GM18909 (cell line): ENCODE results near the gene ANK3.

Experiments used
- ATAC-seq: cut with Tn5 transposase; IDR thresholded peaks from one replicate; pipeline ENCODE4 v1.9.1; 2021; ENCODE audit warnings: mild to moderate bottlenecking; ENCODE audit not compliant: unreplicated experiment, poor library complexity

ANK3 gene

GRCh38 chr10:60382946-60383681, 6.6 kb downstream of the ANK3 start:
- no peak for ATAC-seq

GRCh38 chr10:60380781-60381180, 8.9 kb downstream of the ANK3 start:
- ATAC-seq = no peak

- no peak for ATAC-seq
Observed at GRCh38 chr10:60377955-60378354, 11.7 kb downstream of the ANK3 start.

- ATAC-seq = no peak
Observed at GRCh38 chr10:60377042-60377352, 12.7 kb downstream of the ANK3 start.

- ATAC-seq = no peak
Observed at GRCh38 chr10:60376221-60377041, 13.2 kb downstream of the ANK3 start.

GRCh38 chr10:60375293-60376004, 14.2 kb downstream of the ANK3 start:
- ATAC-seq = no peak

- ATAC-seq = no peak
Observed at GRCh38 chr10:60374836-60375235, 14.8 kb downstream of the ANK3 start.

GRCh38 chr10:60372436-60372835, 17.2 kb downstream of the ANK3 start:
- no peak for ATAC-seq

GRCh38 chr10:60369547-60369930, 20.1 kb downstream of the ANK3 start:
- ATAC-seq = no peak

GRCh38 chr10:60368875-60369546, 20.7 kb downstream of the ANK3 start:
- no peak for ATAC-seq

GRCh38 chr10:60367901-60368300, 21.8 kb downstream of the ANK3 start:
- no peak for ATAC-seq

- ATAC-seq = no peak
Observed at GRCh38 chr10:60367431-60367830, 22.2 kb downstream of the ANK3 start.

- no peak for ATAC-seq
Observed at GRCh38 chr10:60367024-60367423, 22.7 kb downstream of the ANK3 start.

- ATAC-seq = no peak
Observed at GRCh38 chr10:60363187-60363586, 26.5 kb downstream of the ANK3 start.

GRCh38 chr10:60362461-60362860, 27.2 kb downstream of the ANK3 start:
- no peak for ATAC-seq

GRCh38 chr10:60359066-60359465, 30.6 kb downstream of the ANK3 start:
- ATAC-seq = no peak

- peak; percentile 95 for ATAC-seq
Observed at GRCh38 chr10:60358282-60358681, 31.4 kb downstream of the ANK3 start.

- ATAC-seq = no peak
Observed at GRCh38 chr10:60353519-60354258, 36.0 kb downstream of the ANK3 start.

GRCh38 chr10:60352105-60352504, 37.6 kb downstream of the ANK3 start:
- peak; percentile 63 for ATAC-seq
